CD14-positive monocyte (primary cell): Measurements from ENCODE around the gene KCTD16. TPM values are rescaled to one million over a fixed set of nuclear protein-coding genes. Genes with fewer than 3 reads are reported as not detected.

Source experiments
- DNase-seq, 3 donors: peaks; one replicate each; pipeline ENCODE4 v3.0.0-alpha.2; 2011 to 2022
- H2AFZ ChIP-seq: 2 replicates; pipeline ENCODE4 v1.6.0; 2012; ENCODE audit warnings: mild to moderate bottlenecking, low read depth, low read length, inconsistent platforms; ENCODE audit not compliant: insufficient read depth, poor library complexity, severe bottlenecking
- H3K27ac ChIP-seq, 2 donors: 1 replicate in 1 of 2; 2 replicates in 1 of 2; pipeline ENCODE4 v1.5.1; 2012 to 2013; ENCODE audit warnings: low read length in 2 of 2, control low read depth in 1 of 2, inconsistent platforms in 1 of 2, low read depth in 1 of 2, mild to moderate bottlenecking in 1 of 2
- H3K27me3 ChIP-seq, 2 donors: one replicate each; pipeline versions ENCODE4 v1.6.0 to v1.6.1; 2011 to 2013; ENCODE audit warnings: low read length in 2 of 2; ENCODE audit not compliant: control insufficient read depth in 2 of 2, insufficient read depth in 2 of 2
- H3K36me3 ChIP-seq, 2 donors: replicated peaks in 1 of 2; 1 replicate in 1 of 2; 2 replicates in 1 of 2; pipeline versions ENCODE4 v1.5.1 to v1.6.1; 2012 to 2013; ENCODE audit warnings: low read length in 2 of 2, control low read depth in 1 of 2, inconsistent platforms in 1 of 2, mild to moderate bottlenecking in 1 of 2; ENCODE audit not compliant: insufficient read depth in 2 of 2, control insufficient read depth in 1 of 2
- H3K4me1 ChIP-seq, 2 donors: 1 replicate in 1 of 2; 2 replicates in 1 of 2; pipeline versions ENCODE4 v1.5.1 to v1.6.1; 2012 to 2013; ENCODE audit warnings: low read length in 2 of 2, control low read depth in 1 of 2, inconsistent platforms in 1 of 2, mild to moderate bottlenecking in 1 of 2, moderate library complexity in 1 of 2; ENCODE audit not compliant: insufficient read depth in 2 of 2, control insufficient read depth in 1 of 2
- H3K4me2 ChIP-seq: replicated peaks from 2 replicates; pipeline ENCODE3; 2012; ENCODE audit warnings: low read length, moderate library complexity, mild to moderate bottlenecking; ENCODE audit not compliant: poor library complexity, severe bottlenecking; ENCODE audit errors: extremely low read depth
- H3K4me3 ChIP-seq, 3 experiments: fragments of 200-600 bp in 1 of 3; sonication (generic) in 1 of 3; replicated peaks in 1 of 3; 1 replicate in 2 of 3; 2 replicates in 1 of 3; pipeline ENCODE4 v1.5.1; 2011 to 2013; ENCODE audit warnings: low read length in 3 of 3, mild to moderate bottlenecking in 3 of 3, control low read depth in 2 of 3, low read depth in 2 of 3, inconsistent platforms in 1 of 3, moderate library complexity in 1 of 3
- H3K79me2 ChIP-seq: 2 replicates; pipeline ENCODE4 v1.6.0; 2012; ENCODE audit warnings: mild to moderate bottlenecking, control low read depth, inconsistent platforms, low read length, moderate library complexity; ENCODE audit not compliant: insufficient read depth
- H3K9ac ChIP-seq: 2 replicates; pipeline ENCODE4 v1.6.0; 2017; ENCODE audit warnings: low read length, mild to moderate bottlenecking; ENCODE audit not compliant: insufficient read depth, poor library complexity, severe bottlenecking
- H3K9me3 ChIP-seq, 2 donors: replicated peaks in 1 of 2; 1 replicate in 1 of 2; 2 replicates in 1 of 2; pipeline versions ENCODE4 v1.5.1 to v1.6.1; 2012 to 2013; ENCODE audit warnings: low read length in 2 of 2, control low read depth in 1 of 2; ENCODE audit not compliant: control insufficient read depth in 1 of 2, insufficient read depth in 1 of 2
- H4K20me1 ChIP-seq: 2 replicates; pipeline ENCODE4 v1.6.0; 2012; ENCODE audit warnings: mild to moderate bottlenecking, low read length, control low read depth, moderate library complexity; ENCODE audit not compliant: insufficient read depth
- H3K27ac Mint-ChIP-seq, 7 donors: one replicate each; pipeline ENCODE4 v1.8.0; 2020; ENCODE audit warnings: mild to moderate bottlenecking in 7 of 7, mixed read lengths in 7 of 7, moderate library complexity in 6 of 7, inconsistent platforms in 2 of 7
- H3K27me3 Mint-ChIP-seq, 3 donors: one replicate each; pipeline ENCODE4 v1.8.0; 2021 to 2022; ENCODE audit warnings: low read depth in 3 of 3, mild to moderate bottlenecking in 3 of 3, mixed read lengths in 3 of 3, moderate library complexity in 3 of 3, inconsistent platforms in 1 of 3
- H3K36me3 Mint-ChIP-seq, 2 donors: one replicate each; pipeline ENCODE4 v1.8.0; 2020; ENCODE audit warnings: mixed read lengths in 2 of 2, inconsistent platforms in 1 of 2, mild to moderate bottlenecking in 1 of 2
- H3K4me1 Mint-ChIP-seq: one replicate; pipeline ENCODE4 v1.8.0; 2020; ENCODE audit warnings: mild to moderate bottlenecking, mixed read lengths
- H3K4me3 Mint-ChIP-seq, 2 donors: one replicate each; pipeline ENCODE4 v1.8.0; 2020; ENCODE audit warnings: mild to moderate bottlenecking in 2 of 2, mixed read lengths in 2 of 2, moderate library complexity in 1 of 2
- H3K9me3 Mint-ChIP-seq, 7 donors: one replicate each; pipeline ENCODE4 v1.8.0; 2020 to 2022; ENCODE audit warnings: mixed read lengths in 7 of 7, mild to moderate bottlenecking in 6 of 7, moderate library complexity in 6 of 7, inconsistent platforms in 2 of 7
- WGBS: methylation state at CpG from one replicate; pipeline ENCODE4 v1.1.5; 2013; ENCODE audit warnings: missing lambda C conversion rate; ENCODE audit not compliant: insufficient coverage; 5-methylcytosine and 5-hydroxymethylcytosine counted together
- intact Hi-C, 2 donors: fragments of 100-400 bp; cut with micrococcal nuclease; formaldehyde crosslinking; loops; one replicate each; pipeline versions ENCODE4 v1.15.0 to v1.15.1; 2023
- polyA plus RNA-seq, 3 donors: library from polyadenylated mRNA; depleted of rRNA in 1 of 3; unstranded in 2 of 3; stranded (reverse) in 1 of 3; fragments of 300-500 nt in 2 of 3; fragments of >200 nt in 1 of 3; fragmentation: Illumina TruSeq in 2 of 3; gene quantifications; 1 replicate in 2 of 3; 2 replicates in 1 of 3; pipeline ENCODE4 v1.2.3, GENCODE V29; 2012 to 2021
- TF ChIP-seq, protein P1 (sequence below): fragments of 200-600 bp; IDR thresholded peaks from one replicate; pipeline ENCODE4 v1.8.0; 2022; ENCODE audit warnings: antibody characterized with exemption, mild to moderate bottlenecking

Gene KCTD16
- polyA plus RNA-seq, 3 donors, result not detected

DNA sequence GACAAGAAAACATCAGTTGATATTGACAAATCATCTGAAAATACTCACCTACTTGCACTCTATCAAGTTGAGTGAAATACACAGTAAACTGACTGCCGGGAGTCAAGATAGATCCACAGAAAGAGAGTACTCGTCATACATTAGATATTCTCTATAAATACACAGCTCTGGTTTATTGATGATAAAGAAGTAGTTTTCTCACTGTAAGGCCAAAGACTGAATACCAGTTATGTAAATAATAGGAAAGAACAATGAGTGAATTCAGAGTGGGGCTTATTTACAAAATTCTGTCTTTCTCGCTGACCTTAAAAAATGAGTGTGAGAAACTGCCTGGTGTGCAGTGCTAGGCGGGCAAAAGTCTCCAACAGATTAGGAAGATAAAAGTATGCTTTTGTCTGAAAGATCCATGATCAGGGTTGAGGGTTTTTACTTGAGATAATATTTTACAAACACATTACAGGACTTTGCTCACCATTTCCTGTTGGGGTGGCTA lies 341.0 kb downstream of the KCTD16 start:
- no peak overlapping the region for H3K27ac ChIP-seq
- H2AFZ ChIP-seq, result no peak overlapping the region
- Mint-ChIP-seq H3K27ac (no peak overlapping the region), H3K4me1 (no peaks in the 10 kb centered on the region), H3K9me3 (peaks cover 0 to 7% (median 5%) of the 10 kb centered on the region in 7 donors), H3K27me3 (peaks cover 0 to 3% (median 0%) of the 10 kb centered on the region in 3 donors), H3K4me3 (no peak overlapping the region), H3K36me3 (no peaks in the 10 kb centered on the region)
- no peak overlapping the region for H3K4me2 ChIP-seq
- H3K9ac ChIP-seq, result no peak overlapping the region
- intact Hi-C loops, result no loop called here
- H3K27me3 ChIP-seq, result no peaks in the 10 kb centered on the region
- no peak for DNase-seq
- WGBS, result no CpG with 5 or more reads among the region's 4 CpGs
- H3K4me1 ChIP-seq, result no peaks in the 10 kb centered on the region
- no peaks in the 10 kb centered on the region for H3K36me3 ChIP-seq
- TF ChIP-seq, protein P1, sequence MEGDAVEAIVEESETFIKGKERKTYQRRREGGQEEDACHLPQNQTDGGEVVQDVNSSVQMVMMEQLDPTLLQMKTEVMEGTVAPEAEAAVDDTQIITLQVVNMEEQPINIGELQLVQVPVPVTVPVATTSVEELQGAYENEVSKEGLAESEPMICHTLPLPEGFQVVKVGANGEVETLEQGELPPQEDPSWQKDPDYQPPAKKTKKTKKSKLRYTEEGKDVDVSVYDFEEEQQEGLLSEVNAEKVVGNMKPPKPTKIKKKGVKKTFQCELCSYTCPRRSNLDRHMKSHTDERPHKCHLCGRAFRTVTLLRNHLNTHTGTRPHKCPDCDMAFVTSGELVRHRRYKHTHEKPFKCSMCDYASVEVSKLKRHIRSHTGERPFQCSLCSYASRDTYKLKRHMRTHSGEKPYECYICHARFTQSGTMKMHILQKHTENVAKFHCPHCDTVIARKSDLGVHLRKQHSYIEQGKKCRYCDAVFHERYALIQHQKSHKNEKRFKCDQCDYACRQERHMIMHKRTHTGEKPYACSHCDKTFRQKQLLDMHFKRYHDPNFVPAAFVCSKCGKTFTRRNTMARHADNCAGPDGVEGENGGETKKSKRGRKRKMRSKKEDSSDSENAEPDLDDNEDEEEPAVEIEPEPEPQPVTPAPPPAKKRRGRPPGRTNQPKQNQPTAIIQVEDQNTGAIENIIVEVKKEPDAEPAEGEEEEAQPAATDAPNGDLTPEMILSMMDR, result no peak
- peaks cover 6 to 9% of the 10 kb centered on the region in 2 donors for H3K9me3 ChIP-seq
- H3K4me3 ChIP-seq, result no peak overlapping the region
- H4K20me1 ChIP-seq, result no peaks in the 10 kb centered on the region
- no peaks in the 10 kb centered on the region for H3K79me2 ChIP-seq

DNA sequence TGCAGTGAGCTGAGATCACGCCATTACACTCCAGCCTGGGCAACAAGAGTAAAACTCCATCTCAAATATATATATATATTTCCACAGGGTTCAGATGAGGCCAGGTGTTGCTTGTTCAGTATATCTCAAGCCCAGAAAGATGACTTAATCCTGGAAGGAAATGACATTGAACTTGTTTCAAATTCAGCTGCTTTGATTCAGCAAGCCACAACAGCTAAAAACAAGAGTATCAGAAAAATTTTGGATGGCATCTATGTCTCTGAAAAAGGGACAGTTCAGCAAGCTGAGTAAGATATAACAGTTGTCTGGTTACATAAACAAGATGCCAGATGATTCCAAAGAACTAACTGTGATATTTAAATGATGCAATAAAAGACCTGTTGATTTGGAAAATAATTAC lies 352.0 kb downstream of the KCTD16 start:
- H4K20me1 ChIP-seq, result no peaks in the 10 kb centered on the region
- TF ChIP-seq, protein P1, result no peak
- H3K36me3 Mint-ChIP-seq, result no peaks in the 10 kb centered on the region
- no peak overlapping the region for H3K27ac Mint-ChIP-seq
- no peaks in the 10 kb centered on the region for H3K4me1 ChIP-seq
- no peaks in the 10 kb centered on the region for H3K4me1 Mint-ChIP-seq
- WGBS, result no CpG with 5 or more reads among the region's 1 CpG
- H3K27me3 Mint-ChIP-seq, result no peaks in the 10 kb centered on the region
- H3K79me2 ChIP-seq, result no peaks in the 10 kb centered on the region
- peaks cover 0 to 5% (median 1%) of the 10 kb centered on the region in 7 donors for H3K9me3 Mint-ChIP-seq
- H3K27ac ChIP-seq, result no peak overlapping the region
- H3K4me2 ChIP-seq, result no peak overlapping the region
- H2AFZ ChIP-seq, result no peak overlapping the region
- no peak overlapping the region for H3K4me3 ChIP-seq
- no peaks in the 10 kb centered on the region for H3K27me3 ChIP-seq
- H3K9ac ChIP-seq, result no peak overlapping the region
- DNase-seq, result no peak
- H3K4me3 Mint-ChIP-seq, result no peak overlapping the region
- intact Hi-C loops, result no loop called here
- H3K36me3 ChIP-seq, result no peaks in the 10 kb centered on the region
- no peaks in the 10 kb centered on the region for H3K9me3 ChIP-seq
